IPS-15b (cell line): ENCODE results near the gene DHRS7C.

Experiments used
- H3K27me3 ChIP-seq: one replicate; pipeline ENCODE4 v1.6.1; 2013; ENCODE audit warnings: low read length; ENCODE audit not compliant: control insufficient read depth, insufficient read depth
- H3K36me3 ChIP-seq: one replicate; pipeline ENCODE4 v1.6.1; 2013; ENCODE audit warnings: low read length; ENCODE audit not compliant: control insufficient read depth, insufficient read depth
- H3K4me1 ChIP-seq: one replicate; pipeline ENCODE4 v1.6.1; 2013; ENCODE audit warnings: mild to moderate bottlenecking, low read length; ENCODE audit not compliant: control insufficient read depth, insufficient read depth
- H3K4me3 ChIP-seq: one replicate; pipeline ENCODE4 v1.5.1; 2013; ENCODE audit warnings: low read depth, low read length
- H3K9ac ChIP-seq: one replicate; pipeline ENCODE4 v1.6.1; 2013; ENCODE audit warnings: low read depth, mild to moderate bottlenecking, low read length
- H3K9me3 ChIP-seq: one replicate; pipeline ENCODE4 v1.6.1; 2013; ENCODE audit warnings: mild to moderate bottlenecking, low read length; ENCODE audit not compliant: control insufficient read depth, insufficient read depth

DHRS7C gene

DNA sequence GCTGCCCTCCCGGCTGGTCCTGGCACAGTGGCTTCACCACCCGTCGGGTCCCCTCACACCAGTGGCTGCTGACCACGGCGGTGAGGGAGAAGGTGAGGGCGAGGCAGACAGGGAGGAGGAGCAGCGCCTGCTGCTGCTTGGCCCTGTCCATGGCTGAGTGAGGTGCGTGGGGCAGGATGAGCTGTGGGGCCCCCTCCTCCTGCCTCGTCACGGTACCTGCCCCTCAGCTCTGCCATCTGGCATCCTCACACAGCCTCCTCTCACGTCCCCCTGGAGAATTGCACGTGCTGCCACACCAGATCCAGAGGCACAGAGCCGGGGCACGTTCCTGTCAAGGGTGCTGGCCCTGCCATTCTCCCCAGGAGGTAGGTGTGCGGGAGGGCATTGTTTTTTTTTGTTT, 30.5 kb upstream of the DHRS7C start, which contains the start of gene GSG1L2:
TSS of gene GSG1L2 (minus strand) at position 159 of the 400 bp plus-strand sequence. CDS start at position 151, 8 bp downstream.
- H3K9ac ChIP-seq: no peak within 1 kb of the TSS
- H3K27me3 ChIP-seq: no peaks in the 10 kb centered on the region
- H3K9me3 ChIP-seq: no peaks in the 10 kb centered on the region
- no peaks in the 10 kb centered on the region for H3K36me3 ChIP-seq
- H3K4me1 ChIP-seq: no peaks in the 10 kb centered on the region
- no peak within 1 kb of the TSS for H3K4me3 ChIP-seq

DNA sequence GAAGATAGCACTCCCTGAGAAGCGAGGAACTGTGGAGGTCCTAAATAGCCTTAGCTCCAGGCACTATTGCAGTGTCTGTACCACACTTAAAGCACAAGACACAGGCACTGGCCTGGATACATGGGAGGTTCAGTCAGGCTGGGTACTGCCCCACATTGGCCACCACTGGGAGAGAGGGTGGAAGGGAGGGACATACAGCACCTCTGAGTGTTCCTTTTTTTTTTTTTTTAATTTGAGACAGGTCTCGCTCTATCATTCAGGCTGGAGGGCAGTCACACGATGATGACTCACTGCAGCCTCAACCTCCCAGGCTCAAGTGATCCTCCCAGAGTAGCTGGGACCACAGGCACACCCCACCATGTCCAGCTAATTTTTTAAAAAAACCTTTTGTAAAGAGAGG, 29.1 kb upstream of the DHRS7C start:
- Histone ChIP-seq H3K36me3 (no peaks in the 10 kb centered on the region), H3K9ac (no peak overlapping the region), H3K9me3 (no peaks in the 10 kb centered on the region), H3K27me3 (no peaks in the 10 kb centered on the region), H3K4me1 (no peaks in the 10 kb centered on the region), H3K4me3 (no peak overlapping the region)

DNA sequence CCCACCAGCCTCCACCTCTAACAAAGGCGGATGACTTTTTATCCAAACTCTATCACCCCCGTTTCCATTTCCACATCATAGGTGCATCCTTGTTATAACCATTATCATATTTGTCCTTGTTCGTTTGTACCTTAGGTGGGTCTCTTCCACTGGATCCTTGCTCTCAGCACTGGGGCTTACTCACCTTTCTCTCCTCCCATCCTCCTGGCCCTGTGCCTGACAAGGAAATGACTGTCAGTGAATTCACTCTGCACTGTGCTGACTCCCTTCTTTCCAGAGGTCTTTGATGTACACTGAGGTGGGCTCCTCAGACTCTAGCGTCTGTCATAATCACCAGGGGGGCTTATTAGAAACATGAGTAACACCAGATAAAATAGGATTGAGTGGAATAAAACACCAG, 27.4 kb upstream of the DHRS7C start:
- Histone ChIP-seq H3K9me3 (no peaks in the 10 kb centered on the region), H3K27me3 (no peaks in the 10 kb centered on the region), H3K4me1 (no peaks in the 10 kb centered on the region), H3K9ac (no peak overlapping the region), H3K36me3 (no peaks in the 10 kb centered on the region), H3K4me3 (no peak overlapping the region)

DNA sequence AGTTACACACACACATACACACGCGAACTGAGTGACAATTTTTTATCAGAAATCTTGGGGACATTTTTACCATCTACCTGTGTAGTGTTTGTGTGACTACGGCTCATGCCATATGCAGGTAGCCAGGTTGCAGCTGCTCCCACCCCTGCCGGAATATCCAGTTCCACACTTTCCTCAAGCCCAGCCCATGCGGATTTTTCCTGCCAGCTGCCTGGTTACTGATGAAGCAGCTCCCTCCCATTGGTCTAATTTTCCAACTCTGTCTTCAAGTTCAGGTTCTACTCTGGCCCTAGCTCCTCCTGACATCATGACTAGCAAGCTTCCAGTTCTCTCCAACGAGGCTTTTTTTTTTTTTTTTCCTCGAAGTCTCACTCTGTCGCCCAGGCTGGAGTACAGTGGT, 25.7 kb upstream of the DHRS7C start:
- Histone ChIP-seq H3K27me3 (no peaks in the 10 kb centered on the region), H3K9me3 (no peaks in the 10 kb centered on the region), H3K4me1 (no peaks in the 10 kb centered on the region), H3K36me3 (no peaks in the 10 kb centered on the region), H3K4me3 (no peak overlapping the region), H3K9ac (no peak overlapping the region)

DNA sequence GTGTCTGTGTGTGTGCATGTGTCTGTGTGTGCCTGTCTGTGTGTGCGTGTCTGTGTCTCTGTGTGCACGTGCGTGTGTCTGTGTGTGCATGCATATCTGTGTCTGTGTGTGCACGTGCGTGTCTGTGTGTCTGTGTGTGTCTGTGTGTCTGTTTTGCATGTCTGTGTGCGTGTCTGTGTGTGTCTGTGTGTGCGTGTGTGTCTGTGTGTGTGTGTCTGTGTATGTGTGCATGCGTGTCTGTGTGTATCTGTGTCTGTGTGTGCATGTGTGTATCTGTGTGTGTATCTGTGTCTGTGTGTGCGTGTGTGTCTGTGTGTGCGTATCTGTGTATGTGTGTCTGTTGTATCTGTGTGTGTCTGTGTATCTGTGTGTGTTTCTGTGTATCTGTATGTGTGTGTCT, 25.1 kb upstream of the DHRS7C start:
- Histone ChIP-seq H3K36me3 (no peaks in the 10 kb centered on the region), H3K4me3 (no peak overlapping the region), H3K9ac (no peak overlapping the region), H3K4me1 (no peaks in the 10 kb centered on the region), H3K9me3 (no peaks in the 10 kb centered on the region), H3K27me3 (no peaks in the 10 kb centered on the region)

DNA sequence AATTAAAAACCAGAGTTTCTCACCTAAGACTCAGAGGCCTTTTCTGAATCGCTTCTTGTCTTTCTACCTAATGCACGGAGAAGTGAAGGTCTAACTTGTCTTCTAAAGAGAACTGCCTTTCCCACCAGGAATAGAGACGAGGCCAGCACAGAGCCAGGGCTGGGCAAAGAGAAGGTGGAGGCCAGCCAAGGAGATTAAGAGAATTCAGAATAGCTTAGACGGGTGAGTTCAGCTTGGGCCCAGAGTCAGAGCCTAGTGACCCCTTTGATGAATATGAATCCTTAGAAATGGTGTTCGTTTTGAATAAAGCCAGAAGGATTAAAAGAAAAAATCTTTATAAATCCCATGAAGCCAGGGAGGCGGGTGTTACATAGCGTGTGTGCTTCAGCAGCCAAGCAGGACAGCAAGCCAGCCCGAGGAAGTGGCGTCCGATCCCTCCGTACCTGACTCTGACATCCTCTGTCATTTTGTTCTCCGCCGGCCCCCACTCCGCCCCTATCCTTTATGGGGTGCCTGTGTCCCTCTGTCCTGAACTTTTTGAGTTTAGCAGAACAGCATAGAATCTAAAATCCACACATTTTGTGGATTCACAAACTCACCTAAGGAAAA, 23.0 kb upstream of the DHRS7C start:
- Histone ChIP-seq H3K4me3 (no peak overlapping the region), H3K36me3 (no peaks in the 10 kb centered on the region), H3K4me1 (no peaks in the 10 kb centered on the region), H3K9me3 (no peaks in the 10 kb centered on the region), H3K9ac (no peak overlapping the region), H3K27me3 (no peaks in the 10 kb centered on the region)

DNA sequence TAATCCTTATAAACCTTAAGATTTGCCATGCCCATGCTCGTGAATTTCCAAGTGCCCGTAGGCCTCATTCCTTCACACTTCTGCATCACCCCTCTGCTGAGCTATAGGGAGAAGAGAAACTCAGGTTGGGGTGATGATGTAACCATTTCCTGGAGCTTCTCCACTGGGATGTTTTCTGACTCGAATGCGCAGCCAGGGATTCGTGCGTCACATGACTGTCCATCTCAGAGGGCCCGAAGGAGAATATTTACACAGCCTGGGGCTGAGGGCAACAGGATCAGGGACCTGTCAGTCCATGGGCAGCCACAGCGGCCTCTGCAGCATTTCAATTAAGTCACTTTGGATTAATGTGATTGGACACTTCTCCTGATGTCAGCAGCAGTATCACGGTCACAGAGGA, 21.8 kb upstream of the DHRS7C start:
- Histone ChIP-seq H3K9me3 (no peaks in the 10 kb centered on the region), H3K4me3 (no peak overlapping the region), H3K9ac (no peak overlapping the region), H3K36me3 (no peaks in the 10 kb centered on the region), H3K27me3 (no peaks in the 10 kb centered on the region), H3K4me1 (no peaks in the 10 kb centered on the region)

DNA sequence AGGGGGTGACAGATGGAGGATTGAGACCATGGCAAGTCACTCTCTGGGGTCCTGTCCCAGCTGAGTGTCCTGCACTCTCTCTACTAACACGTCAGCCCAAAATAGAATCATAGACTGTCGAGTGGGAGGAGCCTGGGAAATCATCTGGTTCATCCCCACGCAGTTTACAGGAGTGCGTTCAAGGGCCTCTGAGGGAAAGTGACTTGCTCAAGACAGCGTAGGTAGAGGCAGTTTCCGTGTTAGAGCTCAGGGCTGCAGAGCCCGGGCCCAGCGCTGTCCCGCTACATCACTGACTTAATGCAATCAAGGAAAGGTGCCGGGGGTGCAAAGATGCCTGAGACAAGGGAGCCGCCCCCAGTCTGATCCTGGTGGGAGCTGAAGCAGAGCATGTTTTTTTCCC, 20.1 kb upstream of the DHRS7C start:
- H3K9ac ChIP-seq: no peak overlapping the region
- H3K4me1 ChIP-seq: no peaks in the 10 kb centered on the region
- no peak overlapping the region for H3K4me3 ChIP-seq
- H3K27me3 ChIP-seq: no peaks in the 10 kb centered on the region
- H3K9me3 ChIP-seq: no peaks in the 10 kb centered on the region
- H3K36me3 ChIP-seq: no peaks in the 10 kb centered on the region

DNA sequence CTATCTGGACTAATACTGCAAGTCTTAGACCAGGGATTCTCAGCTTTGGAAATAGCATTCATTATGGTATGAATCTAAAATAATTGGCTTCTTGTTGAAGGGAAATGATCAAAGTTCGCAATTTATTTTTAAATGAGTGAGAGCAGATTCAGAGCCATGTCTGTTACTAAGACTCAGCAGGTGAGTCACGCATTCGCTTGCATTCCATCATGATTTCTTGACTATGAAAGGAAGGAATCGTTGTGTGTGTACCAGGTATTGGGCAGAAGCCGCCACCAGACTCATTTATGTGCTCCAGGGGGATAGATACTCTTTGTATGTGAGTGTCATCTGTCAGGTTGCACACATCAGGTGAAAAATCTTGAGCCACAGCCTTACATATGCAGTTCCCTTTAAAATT, 19.7 kb upstream of the DHRS7C start:
- no peaks in the 10 kb centered on the region for H3K36me3 ChIP-seq
- no peaks in the 10 kb centered on the region for H3K27me3 ChIP-seq
- no peaks in the 10 kb centered on the region for H3K9me3 ChIP-seq
- no peaks in the 10 kb centered on the region for H3K4me1 ChIP-seq
- H3K4me3 ChIP-seq: no peak overlapping the region
- no peak overlapping the region for H3K9ac ChIP-seq

DNA sequence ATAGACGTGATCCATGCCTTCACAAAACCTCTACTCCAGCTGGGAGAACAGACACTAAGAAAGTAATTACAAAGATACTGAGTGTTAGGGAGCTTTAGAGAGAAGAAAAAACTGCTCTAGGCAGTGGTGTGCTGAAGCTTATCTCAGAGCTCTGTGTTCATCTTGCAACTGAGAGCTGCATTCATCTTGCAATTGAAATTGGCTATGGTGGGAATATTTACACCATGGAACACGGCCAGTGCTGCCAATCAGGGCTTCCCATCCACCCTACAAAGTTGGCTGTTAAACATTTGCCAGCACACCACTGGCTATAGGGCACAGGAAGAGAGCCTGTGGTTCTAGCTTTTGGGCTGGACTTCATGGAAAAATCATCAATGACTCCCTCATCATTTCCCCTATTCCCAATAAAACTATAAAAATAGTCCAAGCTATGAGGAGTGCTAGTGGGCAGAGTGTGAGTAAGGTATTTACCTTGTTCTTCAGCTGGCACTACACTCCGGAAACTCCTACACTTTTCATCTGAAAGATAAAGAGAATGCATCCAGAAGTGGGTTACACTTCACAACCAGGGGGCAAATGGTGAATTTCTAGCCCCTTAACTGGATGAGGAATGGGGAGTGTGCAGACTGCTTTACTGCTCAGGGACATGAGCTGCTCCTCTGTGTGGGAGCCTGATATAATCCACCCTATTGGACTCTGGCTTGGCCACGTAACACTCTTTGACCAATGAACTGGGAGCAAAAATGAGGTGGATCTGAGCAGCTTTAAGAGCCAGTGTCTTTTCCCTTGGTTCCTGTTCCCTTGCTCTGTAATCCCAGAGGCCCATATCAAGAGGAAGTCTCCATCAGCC, 18.9 kb upstream of the DHRS7C start:
- Histone ChIP-seq H3K4me1 (no peaks in the 10 kb centered on the region), H3K4me3 (no peak overlapping the region), H3K36me3 (no peaks in the 10 kb centered on the region)

DNA sequence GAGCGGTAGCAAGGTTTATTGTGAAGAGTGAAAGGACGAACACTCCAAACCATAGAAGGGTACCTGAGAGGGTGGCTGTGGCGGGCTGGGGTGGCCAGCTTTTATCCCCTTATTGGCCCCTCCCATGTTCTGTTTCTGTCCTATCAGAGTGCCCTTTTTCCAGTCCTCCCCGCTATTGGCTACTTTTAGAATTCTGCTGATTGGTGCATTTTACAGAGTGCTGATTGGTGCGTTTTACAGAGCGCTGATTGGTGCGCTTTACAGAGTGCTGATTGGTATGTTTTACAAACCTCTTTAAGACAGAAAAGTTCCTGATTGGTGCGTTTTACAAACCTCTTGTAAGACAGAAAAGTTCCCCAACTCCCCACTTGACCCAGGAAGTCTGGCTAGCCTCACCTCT, 18.0 kb upstream of the DHRS7C start:
- Histone ChIP-seq H3K36me3 (no peaks in the 10 kb centered on the region), H3K4me3 (no peak overlapping the region), H3K4me1 (no peaks in the 10 kb centered on the region), H3K9me3 (no peaks in the 10 kb centered on the region), H3K27me3 (no peaks in the 10 kb centered on the region), H3K9ac (no peak overlapping the region)

More for the DNA sequence above, 18.9 kb upstream of the DHRS7C start:
- H3K9ac ChIP-seq: no peak overlapping the region
- no peaks in the 10 kb centered on the region for H3K9me3 ChIP-seq
- no peaks in the 10 kb centered on the region for H3K27me3 ChIP-seq

DNA sequence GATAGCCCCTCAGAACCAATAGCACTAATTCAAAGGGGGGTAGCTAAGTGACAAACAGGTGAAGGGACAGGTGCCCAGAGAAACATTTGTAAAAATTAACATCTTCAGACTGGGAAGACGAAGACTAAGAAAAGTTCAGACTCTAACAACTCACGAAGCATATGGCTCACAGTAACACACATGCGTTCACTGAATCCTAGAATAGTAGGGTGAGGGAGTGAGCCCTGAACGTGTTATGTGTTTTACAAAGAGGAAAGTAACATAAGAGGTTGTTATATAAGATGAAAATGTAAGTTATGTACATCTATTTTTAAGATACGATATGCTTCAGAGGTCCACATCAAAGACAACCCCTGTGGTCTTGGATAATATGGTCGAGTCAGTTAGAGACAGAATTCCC, 15.3 kb upstream of the DHRS7C start:
- no peak overlapping the region for H3K4me3 ChIP-seq
- H3K27me3 ChIP-seq: no peaks in the 10 kb centered on the region
- H3K9me3 ChIP-seq: no peaks in the 10 kb centered on the region
- H3K4me1 ChIP-seq: no peaks in the 10 kb centered on the region
- H3K36me3 ChIP-seq: no peaks in the 10 kb centered on the region
- no peak overlapping the region for H3K9ac ChIP-seq
